BLaER1 treated with 17β-estradiol and CSF1 and Interleukin-3, amounts not matched to agents 10 nM and 100 nM (cell line): ENCODE results near the gene CFAP251.

ENCODE experiments used
- H3K27ac ChIP-seq, 11 experiments: shearing (Covaris generic); formaldehyde crosslinking; 2 replicates each; pipeline ENCODE4 v1.8.1; 2022
- H3K27me3 ChIP-seq, 11 experiments: shearing (Covaris generic); formaldehyde crosslinking; 2 replicates each; pipeline ENCODE4 v1.8.1; 2022
- H3K36me3 ChIP-seq, 11 experiments: shearing (Covaris generic); formaldehyde crosslinking; 2 replicates each; pipeline ENCODE4 v1.8.1; 2022
- H3K4me1 ChIP-seq, 10 experiments: shearing (Covaris generic); formaldehyde crosslinking; 2 replicates each; pipeline ENCODE4 v1.8.1; 2022
- H3K4me2 ChIP-seq, 11 experiments: shearing (Covaris generic); formaldehyde crosslinking; 2 replicates each; pipeline ENCODE4 v1.8.1; 2022
- H3K4me3 ChIP-seq, 10 experiments: shearing (Covaris generic); formaldehyde crosslinking; 2 replicates each; pipeline ENCODE4 v1.8.1; 2022
- H3K9ac ChIP-seq, 11 experiments: shearing (Covaris generic); formaldehyde crosslinking; 2 replicates each; pipeline ENCODE4 v1.8.1; 2022
- H3K9me3 ChIP-seq, 11 experiments: shearing (Covaris generic); formaldehyde crosslinking; replicated peaks in 1 of 11; 2 replicates each; pipeline ENCODE4 v1.8.1; 2022
- H4K20me1 ChIP-seq, 11 experiments: shearing (Covaris generic); formaldehyde crosslinking; 2 replicates each; pipeline ENCODE4 v1.8.1; 2022
- Cebpa-rat ChIP-seq, 11 experiments: shearing (Covaris generic); IDR thresholded peaks; 2 replicates each; pipeline ENCODE4 v1.8.1; 2022

CFAP251 gene

GRCh38 chr12:121990692-121991603 lies 72.6 kb downstream of the CFAP251 start:
- no peaks in the 10 kb centered on the region for H3K27me3 ChIP-seq
- TF ChIP-seq Cebpa-rat (IDR thresholded peaks at IDR 0.05), result no peak
- peak overlapping the region in 10 of 11 experiments; percentile 11 to 87 (median 76); a peak in 17 of 22 replicates for H3K27ac ChIP-seq
- peak overlapping the region; percentile 65 to 89 (median 79) for H3K4me2 ChIP-seq
- peak overlapping the region in 7 of 11 experiments; percentile 61 to 77 (median 71); a peak in 10 of 22 replicates for H3K9ac ChIP-seq
- 0 out of 20 replicates have a peak overlapping the region, but pooled peaks of 1 of the 10 experiments have one; percentile 37 for H3K4me3 ChIP-seq
- no peaks in the 10 kb centered on the region for H4K20me1 ChIP-seq
- H3K9me3 ChIP-seq, result peaks cover 0 to 6% (median 0%) of the 10 kb centered on the region in 11 experiments; a peak in 1 of 22 replicates
- no peaks in the 10 kb centered on the region for H3K36me3 ChIP-seq
- H3K4me1 ChIP-seq, result peaks cover 28 to 58% (median 45%) of the 10 kb centered on the region in 10 experiments

GRCh38 chr12:121992059-121992879 lies 73.9 kb downstream of the CFAP251 start:
- peak overlapping the region in 10 of 11 experiments; percentile 6 to 77 (median 66); a peak in 17 of 22 replicates for H3K9ac ChIP-seq
- no peaks in the 10 kb centered on the region for H4K20me1 ChIP-seq
- peaks cover 0 to 6% (median 0%) of the 10 kb centered on the region in 11 experiments; a peak in 1 of 22 replicates for H3K9me3 ChIP-seq
- peak overlapping the region; percentile 65 to 89 (median 79) for H3K4me2 ChIP-seq
- peak overlapping the region in 10 of 11 experiments; percentile 22 to 87 (median 76); a peak in 20 of 22 replicates for H3K27ac ChIP-seq
- TF ChIP-seq Cebpa-rat (IDR thresholded peaks at IDR 0.05), result peak in 2 of 11 experiments; percentile 15 to 27; a peak in 1 of 22 replicates
- H3K4me3 ChIP-seq, result peak overlapping the region in 4 of 10 experiments; percentile 25 to 53 (median 31); a peak in 6 of 20 replicates
- no peaks in the 10 kb centered on the region for H3K27me3 ChIP-seq
- H3K4me1 ChIP-seq, result peaks cover 41 to 66% (median 58%) of the 10 kb centered on the region in 10 experiments
- no peaks in the 10 kb centered on the region for H3K36me3 ChIP-seq

GRCh38 chr12:121996050-121996944 lies 77.9 kb downstream of the CFAP251 start:
- no peak overlapping the region for H3K4me3 ChIP-seq
- no peaks in the 10 kb centered on the region for H3K27me3 ChIP-seq
- H3K9ac ChIP-seq, result peak overlapping the region in 7 of 11 experiments; percentile 25 to 54 (median 29); a peak in 9 of 22 replicates
- H3K9me3 ChIP-seq, result peaks cover 10 to 22% (median 18%) of the 10 kb centered on the region in 11 experiments
- H3K4me1 ChIP-seq, result peaks cover 34 to 62% (median 50%) of the 10 kb centered on the region in 10 experiments
- peak overlapping the region; percentile 38 to 80 (median 63) for H3K4me2 ChIP-seq
- H3K36me3 ChIP-seq, result peaks cover 0 to 19% (median 9%) of the 10 kb centered on the region in 11 experiments; a peak in 11 of 22 replicates
- no peak for TF ChIP-seq Cebpa-rat (IDR thresholded peaks at IDR 0.05)
- peak overlapping the region in 4 of 11 experiments; percentile 12 to 33 (median 20); a peak in 4 of 22 replicates for H3K27ac ChIP-seq
- H4K20me1 ChIP-seq, result no peaks in the 10 kb centered on the region

- Histone ChIP-seq H3K27me3 (no peaks in the 10 kb centered on the region), H3K4me2 (peak overlapping the region; percentile 38 to 80 (median 63)), H3K27ac (peak overlapping the region in 3 of 11 experiments; percentile 12 to 33 (median 16); a peak in 3 of 22 replicates), H3K9ac (peak overlapping the region in 5 of 11 experiments; percentile 25 to 54 (median 49); a peak in 7 of 22 replicates), H3K4me1 (peaks cover 26 to 62% (median 51%) of the 10 kb centered on the region in 10 experiments), H3K36me3 (peaks cover 0 to 26% (median 9%) of the 10 kb centered on the region in 11 experiments; a peak in 11 of 22 replicates), H3K4me3 (no peak overlapping the region), H4K20me1 (no peaks in the 10 kb centered on the region), H3K9me3 (peaks cover 10 to 22% (median 18%) of the 10 kb centered on the region in 11 experiments)
- no peak for TF ChIP-seq Cebpa-rat (IDR thresholded peaks at IDR 0.05)
Observed at GRCh38 chr12:121996945-121997612, 78.7 kb downstream of the CFAP251 start.

GRCh38 chr12:122001466-122002209 lies 83.2 kb downstream of the CFAP251 start:
- TF ChIP-seq Cebpa-rat (IDR thresholded peaks at IDR 0.05), result no peak
- H3K9me3 ChIP-seq, result peaks cover 10 to 18% (median 17%) of the 10 kb centered on the region in 11 experiments
- H3K27me3 ChIP-seq, result peaks cover 0 to 44% (median 0%) of the 10 kb centered on the region in 11 experiments; a peak in 4 of 22 replicates
- peaks cover 0 to 26% (median 9%) of the 10 kb centered on the region in 11 experiments; a peak in 11 of 22 replicates for H3K36me3 ChIP-seq
- H3K4me2 ChIP-seq, result peak overlapping the region in 8 of 11 experiments; percentile 89 to 98 (median 94); a peak in 15 of 22 replicates
- peak overlapping the region in 4 of 11 experiments; percentile 92 to 97 (median 94); a peak in 8 of 22 replicates for H3K27ac ChIP-seq
- peak overlapping the region in 2 of 11 experiments; percentile 3 to 6; a peak in 1 of 22 replicates for H3K9ac ChIP-seq
- peaks cover 34 to 83% (median 75%) of the 10 kb centered on the region in 10 experiments for H3K4me1 ChIP-seq
- no peak overlapping the region for H3K4me3 ChIP-seq
- no peaks in the 10 kb centered on the region for H4K20me1 ChIP-seq
